Epidermal melanocyte (primary cell): Measurements from ENCODE around the gene WDR54.

ENCODE experiments used
- DNase-seq: peaks from one replicate; pipeline ENCODE4 v3.0.0; 2011; ENCODE audit warnings: low spot score; ENCODE audit not compliant: insufficient read length

WDR54 gene

DNA sequence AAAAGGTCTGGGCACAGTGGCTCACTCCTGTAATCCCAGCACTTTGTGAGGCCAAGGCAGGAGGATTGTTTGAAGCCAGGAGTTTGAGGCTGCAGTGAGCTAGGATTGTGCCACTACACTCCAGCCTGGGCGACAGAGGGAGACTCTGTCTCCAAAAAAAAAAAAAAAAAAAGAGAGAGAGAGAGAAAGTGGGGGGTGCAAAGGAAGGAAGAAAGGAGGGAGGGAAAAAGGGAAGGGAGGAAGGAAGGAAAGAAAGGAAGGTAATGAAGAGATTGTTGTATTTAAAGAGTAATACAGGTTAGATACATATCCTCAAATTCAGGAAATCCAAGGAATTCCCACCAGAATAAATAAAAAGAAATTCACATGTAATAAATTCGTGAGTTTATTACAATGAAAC is 19.6 kb upstream of the WDR54 start:
- DNase-seq = no peak

DNA sequence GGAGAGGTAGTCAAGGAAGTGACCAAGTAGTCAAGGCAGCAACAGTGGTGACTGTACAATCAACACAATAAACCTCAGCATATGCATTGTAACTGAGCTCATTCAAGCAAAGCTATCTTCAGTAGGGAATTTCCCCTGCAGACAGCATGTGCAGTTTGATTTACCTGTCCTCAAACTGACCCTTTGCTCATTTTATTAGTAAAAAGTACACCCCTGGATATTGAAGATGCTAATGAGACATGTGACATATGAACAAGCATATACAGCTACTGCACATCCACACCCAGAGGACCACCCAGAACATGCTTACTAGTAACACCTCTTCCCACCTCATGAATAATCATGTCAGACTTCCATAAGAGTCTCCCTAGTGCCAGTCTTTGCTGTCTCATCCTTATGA is 15.5 kb upstream of the WDR54 start:
- DNase-seq = no peak

GRCh38 chr2:74407682-74408081 is 13.8 kb upstream of the WDR54 start:
- DNase-seq = no peak

- DNase-seq = no peak
Measured at GRCh38 chr2:74413001-74413698, 8.4 kb upstream of the WDR54 start.

GRCh38 chr2:74414441-74414840 is 7.1 kb upstream of the WDR54 start:
- DNase-seq = no peak

GRCh38 chr2:74414881-74415761 is 6.4 kb upstream of the WDR54 start:
- DNase-seq = no peak

DNA sequence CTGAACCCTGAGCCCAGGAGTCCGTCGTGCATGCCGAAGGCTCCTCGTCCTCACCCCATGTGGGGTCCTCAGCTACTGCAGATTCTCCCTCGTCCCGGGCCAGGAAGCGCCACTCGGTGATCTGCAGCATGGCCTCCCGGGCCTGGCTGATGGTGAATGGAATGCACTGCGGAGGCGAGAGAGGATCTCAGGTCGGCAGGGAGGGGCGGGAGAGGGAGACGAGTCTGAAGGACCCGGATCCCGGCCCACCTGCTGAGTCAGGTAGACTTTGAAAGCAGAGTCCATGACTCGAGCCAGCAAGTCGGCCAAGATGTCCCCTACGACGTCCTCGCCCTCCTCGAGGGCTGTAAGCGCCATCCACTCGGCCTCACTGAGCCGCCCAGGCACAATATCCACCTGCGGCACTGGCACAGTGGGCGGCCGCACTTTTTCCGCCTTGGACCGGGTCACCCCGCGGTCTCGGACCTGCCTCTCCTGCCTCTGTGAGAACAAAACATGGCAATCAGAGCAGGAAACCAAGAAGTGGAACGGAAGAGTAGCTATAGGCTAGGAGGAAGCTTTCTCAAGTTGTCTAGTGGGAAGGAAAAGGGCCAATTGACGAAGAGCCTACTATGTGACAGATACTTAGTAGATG is 5.7 kb upstream of the WDR54 start:
- no peak for DNase-seq

GRCh38 chr2:74416778-74417177 is 4.8 kb upstream of the WDR54 start:
- no peak for DNase-seq

DNA sequence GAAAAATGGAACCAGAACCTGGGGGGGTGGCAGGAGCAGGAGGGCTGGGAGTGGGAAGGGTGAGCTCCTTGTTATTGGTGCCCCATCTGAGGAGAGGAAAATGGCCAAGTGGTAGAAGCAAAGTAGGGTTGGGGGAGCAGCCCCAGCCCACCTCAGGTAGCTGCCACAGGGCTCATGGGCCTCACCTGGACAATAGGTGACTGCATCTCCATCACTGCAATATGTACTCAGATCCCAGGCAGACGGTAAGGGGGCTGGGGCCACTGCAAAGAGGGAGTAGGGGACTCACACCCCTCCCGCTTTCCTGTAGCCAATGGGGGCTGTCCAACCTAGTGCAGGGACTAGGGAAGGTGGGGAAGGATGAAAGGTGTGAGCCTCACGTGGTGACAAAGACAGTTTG is 4.3 kb upstream of the WDR54 start:
- no peak for DNase-seq

GRCh38 chr2:74417763-74418162 is 3.8 kb upstream of the WDR54 start:
- no peak for DNase-seq

DNA sequence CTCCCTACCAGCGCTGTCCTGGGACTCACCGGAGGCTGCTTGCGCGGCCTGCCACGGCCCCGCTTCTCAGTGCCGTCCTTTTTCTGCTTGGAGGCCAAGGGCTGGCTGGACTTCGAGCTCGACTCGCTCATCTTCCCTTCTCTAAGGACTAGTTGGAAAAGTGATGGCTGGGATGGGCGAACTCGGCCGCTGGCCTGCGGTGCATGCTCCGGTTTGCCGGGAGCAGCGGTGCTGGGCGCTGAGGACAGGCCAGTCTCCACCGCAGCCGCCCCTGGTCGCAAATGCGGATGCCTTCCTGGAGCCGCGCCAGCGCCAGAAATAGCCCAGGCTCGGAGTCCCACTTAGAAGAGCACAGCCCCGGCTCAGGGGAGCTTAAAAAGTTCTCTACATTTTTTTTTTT is 3.2 kb upstream of the WDR54 start:
- DNase-seq = no peak

GRCh38 chr2:74419345-74419744 is 2.2 kb upstream of the WDR54 start:
- DNase-seq = no peak

DNA sequence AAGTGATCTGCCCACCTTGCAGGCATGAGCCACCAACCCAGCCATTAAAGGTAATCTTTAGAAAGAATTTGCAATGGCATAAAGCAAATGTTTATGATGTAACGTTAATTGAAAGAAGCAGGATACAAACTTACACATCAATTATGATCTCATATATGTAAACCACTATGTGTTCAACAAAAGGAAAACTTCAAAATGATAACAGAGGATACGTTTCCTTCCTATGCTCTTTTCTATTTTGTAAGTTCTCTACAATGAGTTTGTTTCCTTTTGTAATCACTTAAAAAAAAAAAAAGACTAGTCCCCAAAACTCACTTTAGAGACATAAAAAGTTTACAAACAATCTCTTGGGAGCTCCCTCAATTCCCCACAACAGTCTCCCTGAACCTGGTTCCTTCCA is 1.5 kb upstream of the WDR54 start:
- no peak for DNase-seq

GRCh38 chr2:74420443-74421103 is 957 bp upstream of the WDR54 start:
- peak; percentile 15 for DNase-seq

- no peak for DNase-seq
Measured at GRCh38 chr2:74423231-74424095, 1.9 kb downstream of the WDR54 start.

DNA sequence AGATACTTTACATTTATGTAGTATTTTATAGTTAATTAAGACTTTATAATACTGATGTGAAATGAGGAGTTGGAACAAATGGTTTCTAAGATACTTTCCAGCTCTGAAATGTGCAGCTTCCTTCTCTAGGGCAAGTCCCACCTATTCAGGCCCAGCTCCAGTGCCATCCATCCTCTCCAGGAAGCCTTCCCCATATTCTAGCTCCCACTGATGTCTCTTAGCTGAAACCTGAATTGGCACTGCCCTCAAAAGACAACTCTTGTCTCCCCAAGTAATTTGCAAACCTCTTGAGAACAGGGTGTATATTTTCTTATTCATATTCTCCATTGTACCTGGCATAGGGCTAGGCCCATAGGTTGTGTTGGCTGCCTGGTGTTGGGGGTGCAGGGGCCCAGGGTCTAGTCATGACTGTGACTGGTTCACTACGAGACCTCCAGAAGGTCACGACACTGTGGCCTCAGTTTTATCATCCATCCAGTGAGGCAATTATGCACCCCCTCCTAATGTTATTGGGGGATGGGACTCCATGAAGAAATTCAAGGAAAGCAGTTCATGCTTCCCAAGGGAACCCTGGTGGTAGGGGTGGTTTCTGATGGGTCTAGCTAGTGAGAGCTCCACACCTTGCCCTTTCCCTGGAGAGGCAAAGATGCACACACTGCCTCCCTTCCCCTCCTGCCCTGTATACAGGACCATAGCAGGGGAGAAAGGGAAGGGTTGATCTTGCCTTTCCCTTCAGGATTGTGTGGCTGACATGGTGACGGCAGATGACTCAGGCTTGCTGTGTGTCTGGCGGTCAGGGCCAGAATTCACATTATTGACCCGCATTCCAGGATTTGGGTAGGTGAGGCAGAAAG is 2.8 kb downstream of the WDR54 start:
- no peak for DNase-seq

GRCh38 chr2:74424995-74425406 is 3.5 kb downstream of the WDR54 start:
- no peak for DNase-seq

DNA sequence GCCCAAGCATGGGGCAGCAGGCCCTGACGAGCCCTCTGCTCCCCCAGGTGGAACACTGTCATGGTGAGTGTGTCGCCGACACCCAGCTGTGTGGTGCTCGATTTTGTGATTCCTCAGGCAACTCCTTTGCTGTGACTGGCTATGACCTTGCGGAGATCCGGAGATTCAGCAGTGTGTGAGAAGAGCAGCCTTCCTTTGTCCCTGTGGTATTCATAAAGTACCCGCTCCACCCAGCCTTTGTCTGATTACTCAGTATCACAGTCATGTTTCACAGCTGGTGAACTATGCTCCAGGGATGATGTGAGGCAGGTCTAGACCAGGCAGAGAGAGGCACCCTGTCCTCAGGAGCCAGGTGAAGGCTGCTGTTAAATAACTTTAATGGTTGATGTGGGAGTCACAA is 4.0 kb downstream of the WDR54 start:
- no peak for DNase-seq

- DNase-seq = no peak
Measured at GRCh38 chr2:74426181-74426758, 4.7 kb downstream of the WDR54 start.

GRCh38 chr2:74427551-74427950 is 6.0 kb downstream of the WDR54 start:
- DNase-seq = no peak
